COLO829 (cell line): ENCODE data around the gene RNF17.
A peak's percentile ranks its signal among the peaks of the same experiment; 100 is the strongest.
"Not testable (repeated sequence)": the region's sequence is repeated elsewhere in the genome, so short reads cannot be mapped to it uniquely, and the experiment has no call there.

Experiments used
- DNase-seq: peaks from one replicate; pipeline ENCODE4 v3.0.0; 2012; ENCODE audit warnings: low spot score

The RNF17 gene

DNA sequence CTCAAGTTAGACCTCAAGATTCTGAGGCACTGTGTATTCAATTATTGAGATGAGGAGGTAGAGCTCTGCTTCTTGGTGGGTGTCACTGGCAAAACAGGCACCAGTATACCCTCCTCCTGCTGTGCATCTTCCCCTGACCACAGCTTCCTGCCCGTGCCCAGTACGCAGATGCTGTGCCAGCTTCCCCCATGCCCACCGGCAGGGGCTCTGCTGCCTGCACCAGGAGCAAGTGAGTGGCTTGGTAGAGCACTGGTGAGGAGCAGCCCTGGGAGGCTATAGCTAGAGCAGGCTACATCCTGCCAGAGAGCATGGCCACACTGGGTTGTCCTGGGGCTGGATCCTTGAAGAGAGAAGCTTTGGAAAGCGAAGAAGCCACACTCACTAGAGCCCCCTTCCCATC is 21.0 kb upstream of the RNF17 start:
- DNase-seq: no peak

- no peak for DNase-seq
Measured at GRCh38 chr13:24744247-24744646, 19.7 kb upstream of the RNF17 start.

DNA sequence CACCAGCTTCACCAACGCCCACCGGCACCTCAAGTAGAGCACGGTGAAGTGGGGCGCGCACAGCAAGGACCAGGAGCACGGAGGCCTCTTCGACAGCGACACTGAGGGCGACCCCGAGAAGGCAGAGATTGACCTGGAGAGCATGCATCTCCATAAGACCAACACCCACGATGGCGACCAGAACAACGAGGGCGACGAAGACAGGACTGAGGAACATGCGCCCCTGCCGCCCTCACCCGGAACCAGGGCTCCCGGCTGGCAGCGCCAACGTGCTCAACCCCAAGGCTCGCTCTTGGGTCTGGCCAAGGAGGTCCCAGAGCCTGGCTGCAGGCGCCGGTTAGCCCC is 18.5 kb upstream of the RNF17 start:
- DNase-seq: no peak

DNA sequence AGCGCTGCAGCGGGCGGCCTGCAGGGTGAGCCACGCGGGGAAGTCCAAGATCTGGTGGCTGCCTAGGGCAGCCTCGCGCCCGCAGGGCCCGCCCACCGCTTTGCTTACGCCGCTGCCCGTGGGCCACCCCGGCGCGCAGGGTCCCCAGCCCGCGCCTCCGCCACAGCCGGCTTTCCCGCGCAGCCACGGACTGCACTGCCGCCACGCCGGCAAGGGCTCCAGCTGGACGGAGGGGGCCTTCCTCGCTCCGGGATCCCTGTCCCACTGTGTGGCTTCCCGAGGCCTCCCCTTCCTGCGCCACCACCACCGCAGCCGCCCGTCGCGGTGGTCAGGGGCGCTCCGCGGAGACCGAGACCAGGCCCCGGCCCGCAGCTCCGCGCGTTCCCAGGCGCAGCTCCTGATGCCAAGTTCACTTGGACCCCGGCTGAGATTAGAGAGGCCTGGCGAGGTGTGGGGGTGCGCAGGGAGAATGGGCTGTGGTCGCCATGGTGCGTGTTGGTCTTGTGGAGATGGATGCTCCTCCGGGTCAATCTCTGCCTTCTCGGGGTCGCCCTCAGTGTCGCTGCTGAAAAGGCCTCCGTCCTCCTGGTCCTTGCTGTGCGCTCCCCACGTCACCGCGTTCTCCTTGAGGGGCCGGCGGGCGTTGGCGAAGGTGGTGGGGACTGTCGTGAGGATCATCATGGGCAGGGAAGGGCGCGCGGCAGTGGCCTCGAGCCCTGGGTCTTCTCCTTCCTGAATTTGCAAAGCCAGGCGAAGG is 17.9 kb upstream of the RNF17 start:
- no peak for DNase-seq

GRCh38 chr13:24746618-24747247 is 17.2 kb upstream of the RNF17 start:
- no peak for DNase-seq

- no peak for DNase-seq
Measured at GRCh38 chr13:24747248-24748060, 16.5 kb upstream of the RNF17 start.

DNA sequence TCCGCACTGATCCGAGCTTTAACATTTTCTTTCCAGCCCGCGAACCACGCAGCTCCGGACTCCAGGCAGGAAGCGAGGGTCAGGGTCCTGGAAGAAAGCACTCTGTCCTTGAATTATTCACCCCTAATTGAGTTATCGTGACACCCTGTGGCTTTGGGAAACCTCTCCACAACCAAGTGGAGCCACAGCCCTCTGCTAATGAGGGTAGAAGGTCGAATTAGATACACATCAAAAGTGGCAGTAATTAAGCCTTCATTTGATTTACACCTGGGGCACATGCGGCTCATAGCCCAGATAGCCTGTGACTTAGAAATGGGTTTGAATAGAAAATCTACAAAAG is 15.9 kb upstream of the RNF17 start:
- no peak for DNase-seq

- DNase-seq: no peak
Measured at GRCh38 chr13:24759197-24759596, 4.8 kb upstream of the RNF17 start.

DNA sequence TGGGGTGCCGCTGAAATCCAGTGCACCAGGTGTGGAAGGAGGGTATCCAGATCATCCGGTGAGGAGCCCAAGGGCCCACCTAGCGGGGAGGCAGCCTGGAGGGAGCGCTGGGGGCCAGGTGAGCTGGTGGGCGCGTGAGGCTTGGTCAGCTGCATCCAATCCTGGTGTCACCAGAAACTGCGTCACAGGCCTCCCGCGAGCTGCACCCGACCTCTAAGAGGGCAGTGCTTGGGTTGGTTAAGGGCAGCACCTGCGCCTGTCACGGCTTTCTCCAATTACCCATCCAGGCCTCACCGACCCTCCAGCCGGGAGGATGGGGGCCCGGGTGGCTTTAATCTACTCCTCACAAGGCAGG is 284 bp downstream of the RNF17 start:
- DNase-seq: no peak

- DNase-seq: no peak
Measured at GRCh38 chr13:24777171-24777570, 13.2 kb downstream of the RNF17 start.

- DNase-seq: no peak
Measured at GRCh38 chr13:24784319-24784718, 20.4 kb downstream of the RNF17 start.

- DNase-seq: no peak
Measured at GRCh38 chr13:24788538-24788937, 24.6 kb downstream of the RNF17 start.

DNA sequence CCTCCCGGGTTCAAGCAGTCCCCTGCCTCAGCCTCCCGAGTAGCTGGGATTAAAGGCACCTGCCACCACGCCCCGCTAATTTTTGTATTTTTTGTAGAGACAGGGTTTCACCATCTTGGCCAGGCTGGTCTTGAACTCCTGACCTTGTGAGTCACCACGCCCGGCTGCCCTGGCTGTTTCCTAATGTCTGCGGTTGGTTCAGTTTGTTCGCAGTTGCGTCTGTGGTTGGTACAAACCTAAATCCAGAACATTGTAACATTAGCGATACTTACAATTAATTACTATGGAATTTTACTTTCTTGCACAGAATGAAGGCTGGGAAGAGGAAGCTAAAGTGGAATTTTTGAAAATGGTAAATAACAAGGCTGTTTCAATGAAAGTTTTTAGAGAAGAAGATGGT is 38.1 kb downstream of the RNF17 start:
- no peak for DNase-seq

DNA sequence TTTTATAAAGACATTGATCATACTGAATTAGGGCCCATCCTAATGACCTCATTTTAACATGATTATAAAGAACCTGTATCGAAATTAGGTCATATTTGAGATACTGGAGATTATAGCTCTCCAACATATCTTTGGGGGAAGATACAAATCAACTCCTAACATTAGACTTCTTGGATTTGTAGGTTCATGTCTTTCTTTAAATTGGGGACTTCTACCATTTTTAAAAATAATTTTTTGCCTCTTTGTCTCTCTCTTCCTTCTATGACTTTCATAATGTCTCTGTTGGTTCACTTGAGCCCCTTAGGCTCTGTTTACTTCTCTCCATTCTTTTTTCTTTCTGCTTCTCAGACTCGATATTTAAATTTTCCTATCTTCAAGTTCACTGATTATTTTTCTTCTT is 57.2 kb downstream of the RNF17 start:
- no peak for DNase-seq

- DNase-seq: no peak
Measured at GRCh38 chr13:24822640-24823039, 58.7 kb downstream of the RNF17 start.

- not testable (repeated sequence) for DNase-seq
Measured at GRCh38 chr13:24823122-24823710, 59.2 kb downstream of the RNF17 start.

- DNase-seq: no peak
Measured at GRCh38 chr13:24827799-24828198, 63.8 kb downstream of the RNF17 start.

- DNase-seq: no peak
Measured at GRCh38 chr13:24834902-24835510, 71.0 kb downstream of the RNF17 start.

- DNase-seq: not testable (repeated sequence)
Measured at GRCh38 chr13:24837528-24837927, 73.6 kb downstream of the RNF17 start.

GRCh38 chr13:24842549-24843274 is 78.7 kb downstream of the RNF17 start:
- peak; percentile 46 for DNase-seq

DNA sequence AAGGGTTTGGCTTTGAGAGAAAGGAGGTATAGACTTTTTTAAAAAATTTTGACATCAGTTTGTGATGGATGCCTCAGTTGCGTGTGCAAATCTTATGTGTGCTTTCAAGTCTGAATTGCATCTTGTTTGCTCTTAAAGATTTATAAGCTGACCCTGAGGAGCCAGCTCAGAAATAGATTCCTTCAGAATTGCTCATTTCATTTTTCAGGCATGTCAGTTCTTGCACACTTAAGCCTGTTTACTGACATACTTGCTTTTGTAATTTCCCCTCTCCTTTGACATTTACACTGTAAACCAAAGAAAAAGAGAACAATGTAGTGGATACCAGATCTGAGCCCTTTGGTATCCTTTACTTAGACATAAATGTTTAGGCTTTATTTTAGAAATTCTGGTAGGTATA is 87.6 kb downstream of the RNF17 start:
- DNase-seq: no peak

DNA sequence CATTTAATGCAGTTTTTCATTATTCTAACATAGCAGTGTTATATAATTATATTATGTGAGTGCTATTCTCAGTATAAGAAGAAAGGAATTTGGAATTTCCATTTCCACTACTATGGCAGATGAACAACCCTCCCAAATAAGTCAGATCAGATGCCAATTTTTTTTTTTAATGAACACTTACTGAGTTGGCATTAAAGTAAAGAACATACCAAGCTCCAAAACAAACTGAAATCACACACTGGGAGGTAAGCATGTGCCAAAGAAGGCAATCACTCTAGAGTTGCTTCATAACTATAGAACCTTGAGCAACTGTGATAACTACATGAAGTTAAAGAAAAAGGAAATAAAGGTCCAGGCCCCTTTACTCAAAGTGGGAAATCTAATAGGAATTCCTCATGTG is 90.3 kb downstream of the RNF17 start:
- no peak for DNase-seq
